ENCODE results near the gene TMEM86B.

DNA sequence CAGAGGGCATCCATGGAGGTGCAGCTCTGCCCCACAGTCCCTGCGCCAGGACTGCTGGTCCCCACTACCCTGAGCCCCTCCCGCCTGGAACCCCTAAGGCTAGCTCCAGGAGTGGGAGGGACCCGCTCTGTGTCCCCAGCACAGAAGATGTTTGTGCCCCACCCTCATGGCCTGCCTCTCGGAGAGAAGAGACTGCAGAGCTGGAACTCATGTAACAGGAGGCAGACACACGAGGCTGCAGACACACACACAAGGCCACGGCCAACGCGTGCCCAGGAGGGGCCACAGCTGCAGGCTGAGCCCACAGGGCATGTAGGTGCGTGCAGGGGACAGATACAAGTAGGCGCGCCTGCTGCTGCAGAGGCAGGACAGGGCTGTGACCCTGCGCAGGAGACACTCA lies 10.4 kb upstream of the TMEM86B start:
- TF ChIP-seq CTCF (IDR thresholded peaks at IDR 0.05) (no peak), TCF7L2 (IDR thresholded peaks at IDR 0.05; ENCODE audit: low read depth, low read length) (no peak), POLR2AphosphoS5 (IDR thresholded peaks at IDR 0.05; ENCODE audit: low read depth, low read length) (no peak)
